Measurements from ENCODE around the gene CRTAP.
"Not testable (repeated sequence)": the region's sequence is repeated elsewhere in the genome, so short reads cannot be mapped to it uniquely, and the experiment has no call there.

CRTAP gene

GRCh38 chr3:33113772-33114621 lies at the start of gene CRTAP:
Gene CRTAP, plus strand, starts transcription at chr3:33114014. Its CDS starts 64 bp downstream, at chr3:33114078.
- DNase-seq: peak; percentile 96

- no peak for DNase-seq
Observed at GRCh38 chr3:33064929-33065328, 48.9 kb upstream of the CRTAP start.

DNA sequence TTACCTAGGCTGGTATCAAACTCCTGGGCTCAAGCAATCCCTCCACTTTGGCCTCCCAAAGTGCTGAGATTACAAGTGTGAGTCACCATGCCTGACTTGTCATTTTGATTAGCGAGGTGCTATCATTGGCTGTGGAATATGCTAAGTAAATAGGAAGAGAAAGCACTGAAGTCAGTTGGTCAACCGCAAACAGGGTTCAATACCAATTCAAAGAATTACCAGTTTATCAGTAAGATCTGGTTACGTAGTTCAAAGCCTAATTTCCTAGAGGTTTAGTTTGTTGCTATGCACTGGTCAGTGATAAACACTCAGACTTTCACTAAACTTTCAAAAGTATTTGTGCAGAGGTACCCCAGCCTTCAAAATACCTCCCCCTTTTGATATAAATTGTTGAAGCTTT lies 46.3 kb upstream of the CRTAP start:
- no peak for DNase-seq

DNA sequence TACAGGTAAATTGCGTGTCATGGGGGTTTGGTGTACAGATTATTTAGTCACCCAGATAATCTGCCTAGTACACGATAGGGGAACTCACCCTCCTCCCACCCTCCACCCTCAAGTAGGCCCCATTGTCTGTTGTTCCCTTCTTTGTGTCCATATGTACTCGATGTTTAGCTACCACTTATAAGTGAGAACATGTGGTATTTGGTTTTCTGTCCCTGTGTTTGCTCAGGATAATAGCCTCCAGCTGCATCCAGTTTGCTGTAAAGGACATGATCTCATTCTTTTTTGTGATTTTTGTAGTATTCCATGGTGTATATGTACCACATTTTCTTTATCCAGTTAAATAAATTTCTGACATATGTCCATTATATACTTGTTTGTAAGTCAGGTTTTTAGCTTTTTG lies 44.0 kb upstream of the CRTAP start:
- DNase-seq: not testable (repeated sequence)

- no peak for DNase-seq
Observed at GRCh38 chr3:33071181-33071580, 42.6 kb upstream of the CRTAP start.

DNA sequence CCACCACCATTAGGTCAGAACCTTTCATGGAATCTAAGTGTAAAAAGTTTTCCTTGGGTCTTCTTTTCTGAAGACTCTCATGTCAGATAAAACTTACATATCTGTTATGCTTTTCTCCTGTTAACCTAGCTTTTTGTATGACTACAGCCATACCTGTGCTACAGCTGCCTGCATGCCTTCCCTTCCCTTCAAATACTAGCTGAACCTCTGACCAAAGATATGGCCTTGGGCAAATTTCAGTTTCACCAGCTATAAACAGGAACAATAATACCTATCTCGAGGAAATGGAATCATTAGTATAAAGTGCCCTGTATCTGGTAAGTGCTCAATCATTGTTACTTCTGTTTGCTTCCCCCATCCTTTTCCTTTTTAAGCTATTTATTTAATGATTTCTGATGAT lies 41.9 kb upstream of the CRTAP start:
- DNase-seq: no peak

GRCh38 chr3:33074217-33075067 lies 39.4 kb upstream of the CRTAP start:
- DNase-seq: peak; percentile 61

DNA sequence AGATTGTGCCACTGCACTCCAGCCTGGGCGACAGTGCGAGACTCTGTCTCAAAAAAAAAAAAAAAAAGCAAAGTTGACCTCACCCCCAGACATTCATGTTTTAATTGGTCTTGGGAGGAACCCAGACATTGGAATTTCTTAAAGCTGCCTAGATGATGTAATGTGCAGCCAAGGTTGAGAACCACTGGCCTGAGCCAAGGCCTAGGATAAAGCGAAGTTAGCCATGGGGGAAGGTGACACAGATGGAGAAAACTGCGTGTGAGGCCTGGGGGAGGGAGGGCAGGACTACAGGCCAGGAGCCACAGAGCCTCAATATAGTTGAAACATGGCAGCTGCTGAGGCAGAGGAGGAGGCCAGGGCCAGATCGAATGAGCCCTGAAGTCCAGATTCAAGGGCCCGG lies 37.8 kb upstream of the CRTAP start:
- no peak for DNase-seq

DNA sequence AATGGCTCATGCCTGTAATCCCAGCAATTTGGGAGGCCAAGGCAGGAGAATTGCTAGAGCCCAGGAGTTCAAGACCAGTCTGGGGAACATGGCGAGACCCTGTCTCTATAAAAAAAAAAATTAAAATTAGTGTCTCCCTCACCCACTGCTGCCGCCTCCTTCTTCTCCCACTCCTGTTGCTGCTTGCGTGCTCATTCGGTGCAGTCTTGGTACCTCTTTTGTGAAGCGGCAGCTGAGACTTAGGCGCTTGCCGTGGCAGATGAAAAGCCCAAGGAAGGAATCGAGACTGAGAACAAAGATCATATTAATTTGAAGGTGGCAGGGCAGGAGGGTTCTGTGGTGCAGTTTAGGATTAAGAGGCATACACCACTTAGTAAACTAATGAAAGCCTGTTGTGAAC lies 36.9 kb upstream of the CRTAP start:
- no peak for DNase-seq

DNA sequence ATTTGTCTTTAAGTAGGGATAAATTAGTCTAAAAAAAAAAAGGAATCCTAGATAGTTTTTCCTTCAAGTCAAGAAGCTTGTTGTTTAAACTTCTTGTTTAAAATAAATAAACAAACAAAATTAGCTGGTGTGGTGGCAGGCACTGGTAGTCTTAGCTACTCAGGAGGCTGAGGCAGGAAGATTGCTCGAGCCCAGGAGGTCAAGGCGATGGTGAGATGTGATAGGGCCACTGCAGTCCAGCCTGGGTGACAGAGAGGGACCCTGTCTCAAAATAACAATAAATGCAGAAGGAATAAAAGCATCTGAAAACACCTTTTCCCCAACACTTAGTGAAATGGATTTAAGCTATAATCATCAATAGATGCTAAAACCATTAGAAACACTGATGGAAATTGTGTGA lies 35.8 kb upstream of the CRTAP start:
- DNase-seq: no peak

GRCh38 chr3:33079813-33080212 lies 34.0 kb upstream of the CRTAP start:
- not testable (repeated sequence) for DNase-seq

GRCh38 chr3:33081812-33082211 lies 32.0 kb upstream of the CRTAP start:
- DNase-seq: no peak

GRCh38 chr3:33083958-33084357 lies 29.9 kb upstream of the CRTAP start:
- no peak for DNase-seq

- DNase-seq: no peak
Observed at GRCh38 chr3:33088691-33089090, 25.1 kb upstream of the CRTAP start.

DNA sequence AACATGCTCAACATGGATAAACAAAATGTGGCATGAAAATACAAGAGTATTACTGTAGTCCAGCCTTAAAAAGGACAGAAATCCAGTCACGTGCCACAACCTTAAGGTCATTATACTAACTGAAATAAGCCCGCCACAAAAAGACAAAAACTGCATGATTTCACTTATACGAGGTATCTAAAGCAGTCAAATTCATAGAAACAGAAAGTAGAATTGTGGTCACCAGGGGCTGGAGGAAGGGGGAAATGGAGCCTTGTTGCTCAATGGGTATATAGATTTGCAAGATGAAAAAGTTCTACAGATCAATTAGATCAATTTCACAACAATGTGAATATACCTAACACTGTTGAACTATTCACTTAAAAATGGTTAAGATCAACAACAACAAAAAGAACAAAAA lies 24.3 kb upstream of the CRTAP start:
- DNase-seq: no peak

DNA sequence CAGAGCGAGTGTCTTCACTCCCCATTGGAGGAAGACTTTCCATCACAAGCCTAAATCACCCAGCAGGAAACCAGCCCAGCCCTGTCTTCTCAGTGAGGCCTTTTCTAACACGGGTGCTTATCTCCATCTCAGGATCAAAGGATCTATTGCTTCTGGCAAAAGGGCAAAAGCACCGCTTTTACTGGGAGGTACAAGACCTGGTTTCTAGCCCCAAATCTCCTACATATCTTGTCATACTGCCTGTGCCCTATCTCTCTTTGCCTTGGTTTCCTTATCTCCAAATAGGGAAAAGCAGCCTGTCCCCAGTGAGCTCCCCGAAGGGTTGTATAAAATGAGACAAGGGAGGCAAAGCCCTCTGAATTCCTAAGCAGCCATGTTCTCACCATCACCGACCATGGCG lies 22.1 kb upstream of the CRTAP start:
- no peak for DNase-seq

DNA sequence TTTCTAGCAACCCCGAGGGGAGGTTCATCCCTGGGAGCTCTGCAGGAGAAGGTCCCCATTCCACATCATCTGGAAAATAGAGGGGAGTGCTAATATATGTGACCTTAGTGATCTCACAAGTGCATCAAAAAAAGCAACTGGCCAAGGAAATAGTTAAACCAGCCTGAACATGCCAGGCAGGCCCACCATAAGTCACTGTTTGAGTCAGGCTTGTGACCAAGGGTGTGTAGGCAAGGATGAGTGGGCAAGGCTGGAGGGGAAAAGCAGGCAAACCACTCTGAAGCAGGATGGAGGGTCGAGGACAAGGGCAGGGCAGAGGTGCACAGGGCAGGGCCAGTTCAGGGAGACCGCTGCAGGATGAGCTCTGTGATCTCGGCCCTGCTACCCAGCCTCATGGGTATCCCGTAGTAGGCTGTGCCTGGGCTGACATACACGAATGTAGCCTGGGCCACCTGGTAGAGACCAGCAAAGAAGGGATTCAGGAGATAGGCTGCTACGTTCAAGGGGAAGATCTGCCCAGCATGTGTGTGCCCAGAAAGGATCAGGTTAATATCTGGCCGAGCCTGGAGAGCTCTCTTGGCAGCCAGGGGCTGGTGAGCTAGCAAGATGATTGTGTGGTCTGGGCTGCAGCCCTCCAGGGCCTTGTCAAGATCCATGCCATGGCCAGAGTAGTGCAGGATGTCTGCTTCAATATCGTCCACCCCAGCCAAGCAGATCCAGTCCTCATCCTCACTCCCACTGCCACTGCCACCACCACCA lies 21.1 kb upstream of the CRTAP start:
- DNase-seq: no peak

DNA sequence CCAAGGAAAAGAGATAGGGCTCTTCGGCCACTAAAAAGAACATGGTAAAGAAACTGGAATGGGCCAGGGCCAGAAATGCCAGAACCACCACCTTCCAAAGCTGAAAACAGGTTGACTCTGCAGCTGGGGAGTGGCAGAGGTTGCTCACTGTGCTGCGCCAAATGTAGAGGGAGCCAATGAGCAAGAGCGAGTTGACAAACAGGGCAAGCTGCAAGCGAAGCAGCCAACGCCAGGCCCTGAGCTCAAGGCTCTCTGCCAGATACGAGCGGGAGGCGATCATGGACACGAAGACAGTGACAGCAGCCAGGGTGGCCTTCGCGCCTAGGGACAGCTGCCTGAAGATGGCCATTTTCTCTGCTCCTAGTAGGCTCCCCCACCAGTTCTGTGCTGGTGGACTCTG lies 20.0 kb upstream of the CRTAP start:
- DNase-seq: no peak

DNA sequence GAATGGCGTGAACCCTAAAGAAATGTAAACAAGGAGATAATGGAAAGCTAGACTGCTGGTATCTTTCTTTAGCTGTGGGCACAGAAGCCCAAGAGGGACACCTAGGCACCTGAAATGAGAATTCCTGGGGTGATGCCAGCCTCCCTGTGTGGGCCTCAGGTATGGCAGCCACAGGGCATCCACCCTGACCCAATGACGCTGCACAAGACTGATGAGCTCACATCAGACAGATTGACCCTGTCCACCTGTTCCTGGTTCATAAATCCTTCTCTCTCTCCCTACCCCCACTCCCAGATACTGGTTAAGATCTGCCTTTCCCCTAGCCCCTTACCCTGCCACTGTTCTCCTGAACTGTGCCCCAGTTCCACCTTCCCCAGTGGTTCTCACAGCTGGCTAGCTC lies 18.4 kb upstream of the CRTAP start:
- DNase-seq: no peak

- DNase-seq: peak; percentile 81
Observed at GRCh38 chr3:33096093-33096868, 17.5 kb upstream of the CRTAP start.

- DNase-seq: no peak
Observed at GRCh38 chr3:33099109-33099645, 14.6 kb upstream of the CRTAP start.

- DNase-seq: no peak
Observed at GRCh38 chr3:33099701-33100100, 14.1 kb upstream of the CRTAP start.
